LNCAP (cell line): ENCODE results near the gene SPATC1L.

ENCODE experiments used
- CTCF ChIP-seq: fragments of 450-650 bp; IDR thresholded peaks from 2 replicates; pipeline ENCODE4 v1.5.1; 2017; ENCODE audit warnings: mild to moderate bottlenecking

Gene SPATC1L

GRCh38 chr21:46153247-46154154 lies 30.8 kb downstream of the SPATC1L start:
- TF ChIP-seq CTCF = peak; percentile 63

GRCh38 chr21:46152927-46153246 lies 31.4 kb downstream of the SPATC1L start:
- no peak for TF ChIP-seq CTCF

GRCh38 chr21:46151989-46152926 lies 32.0 kb downstream of the SPATC1L start:
- no peak for TF ChIP-seq CTCF

- TF ChIP-seq CTCF = no peak
These were observed 32.8 kb downstream of the SPATC1L start for GRCh38 chr21:46151261-46151988.

GRCh38 chr21:46150491-46151121 lies 33.7 kb downstream of the SPATC1L start:
- no peak for TF ChIP-seq CTCF

GRCh38 chr21:46150073-46150472 lies 34.2 kb downstream of the SPATC1L start:
- TF ChIP-seq CTCF = no peak
